Left ventricle myocardium inferior (tissue), 1 donor: ENCODE data around the gene PCCA. TPM values are rescaled to one million over a fixed set of nuclear protein-coding genes. Genes with fewer than 3 reads are reported as not detected.
A peak's percentile ranks its signal among the peaks of the same experiment; 100 is the strongest.

Experiments used
- DNase-seq: peaks from one replicate; pipeline ENCODE4 v3.0.0-alpha.2; 2020
- H3K27ac ChIP-seq: fragments of 200-600 bp; replicated peaks from 2 replicates; pipeline ENCODE4 v1.8.0; 2021
- H3K27me3 ChIP-seq: fragments of 200-600 bp; 2 replicates; pipeline ENCODE4 v1.8.0; 2021; ENCODE audit warnings: low read depth
- H3K36me3 ChIP-seq: fragments of 200-600 bp; 2 replicates; pipeline ENCODE4 v1.8.0; 2021
- H3K4me1 ChIP-seq: fragments of 200-600 bp; 2 replicates; pipeline ENCODE4 v1.8.0; 2021
- H3K4me3 ChIP-seq: fragments of 200-600 bp; 2 replicates; pipeline ENCODE4 v1.8.0; 2021; ENCODE audit warnings: mild to moderate bottlenecking, moderate library complexity
- H3K9me3 ChIP-seq: fragments of 200-600 bp; replicated peaks from 2 replicates; pipeline ENCODE4 v1.8.0; 2021
- CTCF ChIP-seq: fragments of 200-600 bp; IDR thresholded peaks from 2 replicates; pipeline ENCODE4 v1.8.0; 2021; ENCODE audit warnings: antibody characterized with exemption, mild to moderate bottlenecking, borderline replicate concordance
- intact Hi-C: fragments of 100-400 bp; cut with micrococcal nuclease; formaldehyde crosslinking; loops from one replicate; pipeline ENCODE4 v1.11.0; 2022
- total RNA-seq: library from RNA; stranded (reverse); fragmentation: NEBNext Ultra II Directional; extraction: Animal tissue kit (Norgen Biotek cat#: 25700); gene quantifications from one replicate; pipeline ENCODE4 v1.2.1, GENCODE V29; 2021
- donor health status: DM: no; HTN: yes; CAD: no; lungs with severe emphysema.

The PCCA gene
- total RNA-seq, 1 donor from 2014 or later = 65.4 TPM

- no peak for TF ChIP-seq CTCF
- no peak for DNase-seq
- Histone ChIP-seq H3K27ac (no peak overlapping the region), H3K9me3 (no peaks in the 10 kb centered on the region), H3K4me1 (no peaks in the 10 kb centered on the region), H3K4me3 (no peak overlapping the region), H3K27me3 (no peaks in the 10 kb centered on the region), H3K36me3 (peaks cover 5% of the 10 kb centered on the region)
- intact Hi-C loops = no loop called here
These were observed 165.1 kb downstream of the PCCA start for GRCh38 chr13:100254002-100254401.

GRCh38 chr13:100262404-100262803 lies 173.5 kb downstream of the PCCA start:
- Histone ChIP-seq H3K9me3 (no peaks in the 10 kb centered on the region), H3K36me3 (no peaks in the 10 kb centered on the region), H3K4me1 (no peaks in the 10 kb centered on the region), H3K27ac (no peak overlapping the region), H3K27me3 (no peaks in the 10 kb centered on the region), H3K4me3 (no peak overlapping the region)
- intact Hi-C loops = no loop called here
- no peak for TF ChIP-seq CTCF
- DNase-seq = no peak

- Histone ChIP-seq H3K9me3 (no peaks in the 10 kb centered on the region), H3K4me1 (peaks cover 10% of the 10 kb centered on the region), H3K27me3 (no peaks in the 10 kb centered on the region), H3K4me3 (no peak overlapping the region), H3K27ac (no peak overlapping the region), H3K36me3 (peaks cover 4% of the 10 kb centered on the region)
- DNase-seq = no peak
- TF ChIP-seq CTCF = no peak
- intact Hi-C loops = no loop called here
These were observed 177.1 kb downstream of the PCCA start for GRCh38 chr13:100266026-100266425.

GRCh38 chr13:100269837-100270236 lies 180.9 kb downstream of the PCCA start:
- peak overlapping the region; percentile 31 for H3K27ac ChIP-seq

GRCh38 chr13:100273138-100273537 lies 184.2 kb downstream of the PCCA start:
- Histone ChIP-seq H3K4me1 (peaks cover 10% of the 10 kb centered on the region), H3K4me3 (no peak overlapping the region), H3K36me3 (peaks cover 18% of the 10 kb centered on the region), H3K9me3 (no peaks in the 10 kb centered on the region), H3K27me3 (no peaks in the 10 kb centered on the region), H3K27ac (no peak overlapping the region)
- no peak for DNase-seq
- no peak for TF ChIP-seq CTCF
- intact Hi-C loops = no loop called here

More at GRCh38 chr13:100269837-100270236, 180.9 kb downstream of the PCCA start:
- H3K27me3 ChIP-seq = no peaks in the 10 kb centered on the region
- peak; percentile 74 for DNase-seq
- no peak for TF ChIP-seq CTCF
- H3K4me1 ChIP-seq = peaks cover 10% of the 10 kb centered on the region
- no peaks in the 10 kb centered on the region for H3K9me3 ChIP-seq
- no peak overlapping the region for H3K4me3 ChIP-seq
- H3K36me3 ChIP-seq = peaks cover 18% of the 10 kb centered on the region
- intact Hi-C loops = no loop called here

- peaks cover 17% of the 10 kb centered on the region for H3K36me3 ChIP-seq
- peaks cover 10% of the 10 kb centered on the region for H3K4me1 ChIP-seq
- no peak for TF ChIP-seq CTCF
- no peaks in the 10 kb centered on the region for H3K9me3 ChIP-seq
- H3K27me3 ChIP-seq = no peaks in the 10 kb centered on the region
- intact Hi-C loops = no loop called here
- H3K27ac ChIP-seq = no peak overlapping the region
- no peak for DNase-seq
- H3K4me3 ChIP-seq = no peak overlapping the region
These were observed 184.7 kb downstream of the PCCA start for GRCh38 chr13:100273552-100273951.
